Progenitor cell of endocrine pancreas (in vitro differentiated cells): Measurements from ENCODE around the gene HOXD11. TPM values are rescaled to one million over a fixed set of nuclear protein-coding genes. Genes with fewer than 3 reads are reported as not detected.
A peak's percentile ranks its signal among the peaks of the same experiment; 100 is the strongest.

Experiments
- DNase-seq: peaks from one replicate; pipeline ENCODE4 v3.0.0; 2021; ENCODE audit warnings: low spot score; ENCODE audit not compliant: unreplicated experiment
- H3K27ac Mint-ChIP-seq: 2 replicates; pipeline ENCODE4 v1.8.0; 2021; ENCODE audit warnings: mild to moderate bottlenecking, moderate library complexity, mixed read lengths
- H3K27me3 Mint-ChIP-seq: 2 replicates; pipeline ENCODE4 v1.8.0; 2021; ENCODE audit warnings: mixed read lengths
- H3K36me3 Mint-ChIP-seq: 2 replicates; pipeline ENCODE4 v1.8.0; 2022; ENCODE audit warnings: mixed read lengths; ENCODE audit not compliant: insufficient read depth
- H3K4me1 Mint-ChIP-seq: 2 replicates; pipeline ENCODE4 v1.8.0; 2021; ENCODE audit warnings: low read depth, mixed read lengths
- H3K4me3 Mint-ChIP-seq: 2 replicates; pipeline ENCODE4 v1.8.0; 2021; ENCODE audit warnings: low read depth, mild to moderate bottlenecking, moderate library complexity, mixed read lengths
- H3K9me3 Mint-ChIP-seq: 2 replicates; pipeline ENCODE4 v1.8.0; 2021; ENCODE audit warnings: low read depth, mixed read lengths
- CTCF ChIP-seq: fragments of 200-600 bp; sonication (generic); IDR thresholded peaks from one replicate; pipeline ENCODE4 v1.5.0; 2021; ENCODE audit warnings: antibody characterized with exemption, mild to moderate bottlenecking; ENCODE audit not compliant: unreplicated experiment
- total RNA-seq: library from RNA; stranded (reverse); gene quantifications from 2 replicates; pipeline ENCODE4 v1.2.1, GENCODE V29; 2021

The HOXD11 gene
- total RNA-seq, 1 donor from 2014 or later = not detected

- Mint-ChIP-seq H3K9me3 (no peaks in the 10 kb centered on the region), H3K4me1 (peaks cover 4% of the 10 kb centered on the region), H3K36me3 (no peaks in the 10 kb centered on the region), H3K27ac (peak overlapping the region; percentile 67), H3K27me3 (peaks cover 89% of the 10 kb centered on the region), H3K4me3 (no peak overlapping the region)
- DNase-seq = peak; percentile 77
- TF ChIP-seq CTCF = peak; percentile 91
Measured at GRCh38 chr2:176096986-176097819, 9.9 kb upstream of the HOXD11 start.

- DNase-seq = no peak
- no peak for TF ChIP-seq CTCF
- Mint-ChIP-seq H3K27ac (peak overlapping the region; percentile 67), H3K9me3 (no peaks in the 10 kb centered on the region), H3K27me3 (peaks cover 95% of the 10 kb centered on the region), H3K4me3 (no peak overlapping the region), H3K36me3 (no peaks in the 10 kb centered on the region), H3K4me1 (peaks cover 4% of the 10 kb centered on the region)
Measured at GRCh38 chr2:176097820-176098365, 9.2 kb upstream of the HOXD11 start.

GRCh38 chr2:176098366-176099158, 8.5 kb upstream of the HOXD11 start:
- H3K9me3 Mint-ChIP-seq = no peaks in the 10 kb centered on the region
- no peaks in the 10 kb centered on the region for H3K36me3 Mint-ChIP-seq
- no peak overlapping the region for H3K27ac Mint-ChIP-seq
- peaks cover 4% of the 10 kb centered on the region for H3K4me1 Mint-ChIP-seq
- peaks cover 96% of the 10 kb centered on the region for H3K27me3 Mint-ChIP-seq
- no peak overlapping the region for H3K4me3 Mint-ChIP-seq
- TF ChIP-seq CTCF = no peak
- no peak for DNase-seq

GRCh38 chr2:176099159-176099727, 7.8 kb upstream of the HOXD11 start:
- Mint-ChIP-seq H3K9me3 (no peaks in the 10 kb centered on the region), H3K4me1 (peaks cover 4% of the 10 kb centered on the region), H3K27me3 (peaks cover 96% of the 10 kb centered on the region), H3K36me3 (no peaks in the 10 kb centered on the region), H3K4me3 (no peak overlapping the region), H3K27ac (no peak overlapping the region)
- no peak for TF ChIP-seq CTCF
- no peak for DNase-seq
